Effector CD4-positive, alpha-beta T cell (primary cell): ENCODE measurements around the gene ZNF44.
A peak's percentile ranks its signal among the peaks of the same experiment; 100 is the strongest.
"Not testable (repeated sequence)": the region's sequence is repeated elsewhere in the genome, so short reads cannot be mapped to it uniquely, and the experiment has no call there.

ENCODE experiments used
- DNase-seq: peaks from one replicate; pipeline ENCODE4 v3.0.0-alpha.2; 2020
- total RNA-seq: gene quantifications from one replicate; lab custom pipeline; 2026; lab: John Stamatoyannopoulos, UW

ZNF44 gene
- 88.2 reads per million, percentile 80 among the genes with 10 or more reads in this experiment for total RNA-seq

DNA sequence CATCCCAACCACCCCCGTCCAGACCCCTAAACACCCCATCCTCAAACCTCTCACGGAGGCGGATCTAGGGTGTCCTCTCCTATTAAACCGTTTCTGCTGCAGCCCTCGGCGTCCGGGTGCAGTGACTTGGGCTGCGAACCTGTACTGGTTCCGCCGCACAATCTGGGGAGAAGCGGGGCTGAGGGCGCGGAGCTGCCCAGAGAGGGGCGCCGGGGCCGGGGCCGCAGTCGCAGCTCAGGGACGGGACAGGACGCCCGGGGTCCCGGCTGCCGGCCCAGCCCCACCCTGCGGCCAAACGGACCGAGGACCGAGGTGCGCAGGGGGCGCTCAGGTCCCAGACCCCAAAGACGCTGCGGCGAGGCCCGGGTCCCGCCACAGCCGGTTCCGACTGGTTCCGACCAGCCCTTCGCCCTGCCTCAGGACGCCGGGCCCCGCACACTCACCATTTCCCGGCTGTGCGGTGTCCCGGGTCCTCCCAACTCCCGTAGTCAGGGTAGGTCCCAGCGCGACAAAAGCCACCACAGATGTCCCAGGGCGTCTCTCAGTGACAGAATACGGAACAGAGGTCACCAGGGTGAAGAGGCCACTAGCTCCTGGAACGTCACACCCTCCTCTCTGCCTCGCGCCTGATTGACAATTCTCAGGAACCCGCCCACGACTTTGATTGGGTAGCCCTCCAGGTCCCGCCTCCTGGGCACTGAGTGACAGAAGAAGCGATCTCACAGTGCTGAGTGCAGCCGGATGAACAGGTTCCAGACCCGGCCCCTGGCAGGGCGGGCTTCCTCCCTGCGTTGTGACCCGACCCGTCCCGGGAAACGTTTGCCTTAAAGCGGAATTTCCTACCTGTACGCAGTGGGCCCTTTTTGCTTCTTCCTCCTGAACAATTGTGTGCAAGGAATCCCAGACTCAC, at the start of gene ZNF44:
ZNF44 (minus strand) TSS at position 635 of the 910 bp plus-strand sequence; CDS start at position 446, 189 bp downstream.
- peak; percentile 93 for DNase-seq

DNA sequence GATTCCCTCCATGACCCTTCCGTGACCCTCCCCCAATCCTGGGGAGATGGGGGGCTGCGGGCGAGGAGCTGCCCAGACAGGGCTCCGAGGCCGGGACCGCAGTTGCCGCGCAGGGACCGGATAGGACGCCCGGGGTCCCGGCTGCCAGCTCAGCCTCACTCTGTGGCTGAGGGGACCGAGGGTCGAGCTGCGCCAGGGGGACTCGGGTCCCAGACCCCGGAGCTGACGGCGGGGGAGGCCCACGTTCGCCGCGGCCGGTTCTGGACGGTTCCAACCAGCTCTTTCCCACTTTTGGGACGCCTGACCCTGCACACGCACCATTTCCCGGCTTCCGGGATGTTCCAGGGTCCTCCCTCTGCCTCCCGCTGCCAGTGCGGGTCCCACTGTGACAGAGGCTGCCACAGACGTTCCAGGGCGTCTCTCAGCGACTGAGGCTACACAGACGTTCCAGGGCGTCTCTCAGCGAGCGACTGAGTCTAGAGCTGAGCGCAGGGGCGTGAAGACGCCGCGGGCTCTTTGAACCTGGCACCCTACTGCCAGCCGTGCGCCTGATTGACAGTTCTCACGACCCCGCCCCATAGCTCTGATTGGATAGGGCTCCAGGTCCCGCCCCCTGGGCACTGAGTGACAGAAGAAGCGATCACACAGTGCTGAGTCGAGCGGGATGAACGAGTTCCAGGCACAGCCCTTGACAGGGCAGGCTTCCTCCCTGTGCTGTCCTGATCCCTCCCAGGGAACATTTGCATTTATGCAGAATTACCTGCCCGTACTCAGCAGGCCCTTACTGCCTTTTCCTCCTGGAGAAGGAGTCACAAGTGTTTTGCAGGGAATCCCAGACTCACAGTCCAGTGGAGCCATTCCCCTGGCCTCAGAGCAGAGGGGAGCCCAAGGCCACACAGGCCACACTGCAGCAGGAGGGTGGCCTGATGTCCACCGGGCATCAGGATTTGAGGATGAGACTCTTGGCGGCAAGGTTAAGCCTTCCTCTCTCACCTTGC, 38.8 kb upstream of the ZNF44 start, which contains the start of gene ZNF563:
ZNF563 (minus strand) TSS at position 472 of the 998 bp plus-strand sequence; CDS start at position 321, 151 bp downstream.
- peak; percentile 93 for DNase-seq

- DNase-seq, result peak; percentile 40
Observed at GRCh38 chr19:12331211-12331941, 36.7 kb upstream of the ZNF44 start.

DNA sequence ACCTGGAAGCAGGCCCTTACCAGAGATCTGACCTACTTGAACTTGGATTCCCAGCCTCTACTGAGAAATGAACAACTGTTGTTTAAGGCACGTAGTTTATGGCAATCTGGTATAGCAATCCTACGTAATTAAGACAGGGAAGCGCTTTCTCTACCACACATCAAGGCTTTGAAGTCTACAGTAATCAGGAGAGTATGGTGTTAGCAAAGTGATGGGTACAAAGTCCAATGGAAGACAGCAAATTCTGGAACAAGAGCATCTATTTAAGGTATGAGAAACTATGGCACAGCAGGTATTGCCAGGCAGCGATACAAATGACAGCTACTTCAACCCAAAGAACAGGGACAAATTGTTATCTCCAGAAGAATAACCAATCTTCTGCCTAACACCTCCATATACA, 35.7 kb upstream of the ZNF44 start:
- no peak for DNase-seq

DNA sequence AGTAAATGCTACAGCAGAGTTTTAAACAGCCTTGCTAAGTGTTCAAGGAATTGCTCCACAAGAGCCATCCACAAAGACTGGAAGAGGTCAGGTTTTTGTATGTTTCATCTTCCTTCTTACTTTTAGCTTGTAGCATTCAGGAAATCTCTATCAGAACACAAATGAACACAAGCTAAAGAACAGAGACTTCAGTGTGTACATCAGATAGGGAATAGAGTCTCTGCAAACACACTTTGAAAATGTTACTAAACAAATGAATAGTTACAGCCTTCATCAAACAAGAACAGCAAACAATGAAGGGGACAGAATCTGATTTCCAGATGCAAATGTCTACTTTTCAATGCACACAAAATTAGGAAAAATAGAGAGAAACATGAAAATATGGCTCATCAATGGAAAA, 31.0 kb upstream of the ZNF44 start:
- DNase-seq, result no peak

- no peak for DNase-seq
Observed at GRCh38 chr19:12318782-12319413, 24.2 kb upstream of the ZNF44 start.

GRCh38 chr19:12314553-12314952, 19.9 kb upstream of the ZNF44 start:
- DNase-seq, result no peak

- DNase-seq, result not testable (repeated sequence)
Observed at GRCh38 chr19:12308891-12309290, 14.2 kb upstream of the ZNF44 start.

DNA sequence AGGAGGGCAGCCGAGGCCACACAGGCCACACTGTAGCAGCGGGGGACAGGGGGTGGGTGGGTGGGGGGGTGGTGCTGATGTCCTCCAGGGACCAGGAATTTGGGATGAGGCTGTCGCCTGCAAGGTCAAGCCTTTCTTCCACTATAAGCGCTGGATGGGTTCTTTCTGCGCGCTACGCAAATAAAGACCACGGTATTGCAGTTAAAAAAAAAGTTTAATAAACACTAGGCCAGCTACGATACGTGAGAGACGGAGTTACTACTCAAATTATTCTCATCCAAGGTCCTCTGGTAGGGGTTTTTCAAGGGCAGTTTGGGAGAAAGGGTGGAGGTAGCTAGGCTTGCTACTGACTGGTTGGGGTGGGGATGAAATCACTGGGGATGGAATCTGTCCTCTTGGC, 508 bp upstream of the ZNF44 start:
- DNase-seq, result no peak

DNA sequence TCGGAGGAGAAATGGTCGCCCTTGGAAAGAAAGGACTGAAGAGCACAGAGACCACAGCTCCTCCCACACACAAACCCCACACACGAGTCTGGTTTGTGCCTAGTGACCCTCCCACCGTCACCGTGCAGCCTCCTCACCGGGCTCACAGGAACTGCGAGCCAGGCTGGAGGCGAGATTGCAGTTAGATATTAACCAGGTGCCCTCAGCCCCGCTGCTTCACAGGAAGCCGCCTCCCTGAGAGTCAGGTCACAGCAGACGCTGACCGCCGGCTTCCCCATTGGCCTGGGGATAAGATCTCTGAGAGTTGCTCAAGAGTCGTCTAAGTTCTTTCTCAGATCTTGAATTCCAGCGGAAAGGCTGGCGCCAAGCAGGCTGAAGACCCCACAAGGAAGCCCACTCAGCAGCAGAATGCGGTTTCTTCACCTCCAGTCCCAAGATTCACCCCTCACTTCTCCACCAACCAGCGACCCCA, 870 bp downstream of the ZNF44 start:
- DNase-seq, result peak; percentile 36

- no peak for DNase-seq
Observed at GRCh38 chr19:12289790-12290065, 5.0 kb downstream of the ZNF44 start.

DNA sequence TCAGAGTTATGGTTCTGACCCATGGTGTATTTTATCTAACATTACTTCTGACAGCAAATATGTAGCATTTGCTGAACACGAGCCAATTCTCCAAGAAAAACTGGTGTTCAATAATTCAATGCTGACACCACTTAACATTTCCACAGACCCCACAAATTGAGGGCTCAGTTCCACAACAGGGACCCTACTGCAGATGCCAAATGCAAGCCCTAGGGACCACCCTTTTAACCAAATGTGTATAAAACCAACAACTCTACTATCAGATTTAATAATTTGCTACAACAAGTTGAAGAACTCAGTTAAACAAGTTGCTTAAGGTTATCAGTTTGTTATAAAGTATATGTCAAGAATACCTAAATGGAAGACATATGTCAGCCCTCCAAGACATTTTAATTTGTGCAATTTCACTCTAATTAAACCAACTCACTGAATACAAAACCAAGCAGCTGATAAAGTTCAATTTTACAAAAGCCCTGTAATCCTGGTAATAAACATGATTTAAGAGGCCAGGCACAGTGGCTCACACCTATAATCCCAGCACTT, 6.7 kb downstream of the ZNF44 start:
- no peak for DNase-seq

- DNase-seq, result no peak
Observed at GRCh38 chr19:12284631-12285030, 10.1 kb downstream of the ZNF44 start.

GRCh38 chr19:12284226-12284625, 10.5 kb downstream of the ZNF44 start:
- no peak for DNase-seq

- DNase-seq, result no peak
Observed at GRCh38 chr19:12278713-12279112, 16.0 kb downstream of the ZNF44 start.

DNA sequence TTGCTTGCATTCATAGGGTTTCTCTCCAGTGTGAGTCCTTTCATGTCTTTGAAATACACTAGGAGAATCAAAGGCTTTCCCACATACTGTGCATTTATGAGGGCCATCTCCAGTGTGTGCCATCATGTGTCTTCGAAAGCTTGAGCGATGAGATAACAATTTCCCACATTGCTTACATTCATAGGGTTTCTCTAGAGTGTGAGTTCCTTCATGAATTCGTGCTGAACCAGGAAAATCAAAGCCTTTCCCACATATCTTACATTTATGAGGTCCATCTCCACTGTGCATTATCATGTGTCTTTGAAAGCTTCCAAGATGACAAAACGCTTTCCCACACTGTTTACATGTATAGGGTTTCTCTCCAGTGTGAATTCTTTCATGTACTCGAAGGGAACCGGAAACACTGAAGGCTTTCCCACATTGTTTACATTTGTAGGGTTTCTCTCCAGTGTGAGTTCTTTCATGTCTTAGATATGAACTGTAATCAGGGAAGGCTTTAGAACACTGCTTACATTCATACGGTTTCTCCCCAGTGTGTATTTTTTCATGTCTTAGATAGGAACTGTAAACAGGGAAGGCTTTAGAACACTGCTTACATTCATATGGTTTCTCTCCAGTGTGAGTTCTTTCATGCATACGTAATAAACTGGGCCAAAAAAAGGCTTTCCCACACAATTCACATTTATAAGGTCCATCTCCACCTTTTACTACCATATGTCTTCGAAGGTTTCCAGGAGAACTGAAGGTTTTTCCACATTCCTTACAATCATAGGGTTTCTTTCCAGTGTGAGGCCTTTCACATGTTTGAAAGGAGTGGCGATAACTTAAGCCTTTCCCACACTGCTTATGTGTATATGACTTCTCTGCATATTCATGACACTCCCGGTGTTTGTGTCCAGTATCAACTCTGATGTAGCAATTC, 21.4 kb downstream of the ZNF44 start:
- DNase-seq, result no peak

DNA sequence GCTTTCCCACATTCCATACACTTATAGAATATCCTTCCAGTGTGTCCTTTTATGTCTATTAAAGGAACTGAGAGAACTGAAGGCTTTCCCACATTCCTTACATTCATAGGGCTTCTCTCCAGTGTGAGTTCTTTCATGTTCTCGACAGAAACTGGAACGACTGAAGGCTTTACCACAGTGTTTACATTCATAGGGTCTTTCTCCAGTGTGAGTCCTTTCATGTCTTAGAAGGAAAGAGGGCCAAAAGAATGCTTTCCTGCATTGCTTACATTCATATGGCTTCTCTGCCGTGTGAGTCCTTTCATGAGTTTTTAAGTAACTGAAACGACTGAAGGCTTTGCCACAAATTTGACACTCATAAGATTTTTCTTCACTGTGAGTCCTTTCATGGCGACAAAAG, 22.3 kb downstream of the ZNF44 start:
- DNase-seq, result no peak

DNA sequence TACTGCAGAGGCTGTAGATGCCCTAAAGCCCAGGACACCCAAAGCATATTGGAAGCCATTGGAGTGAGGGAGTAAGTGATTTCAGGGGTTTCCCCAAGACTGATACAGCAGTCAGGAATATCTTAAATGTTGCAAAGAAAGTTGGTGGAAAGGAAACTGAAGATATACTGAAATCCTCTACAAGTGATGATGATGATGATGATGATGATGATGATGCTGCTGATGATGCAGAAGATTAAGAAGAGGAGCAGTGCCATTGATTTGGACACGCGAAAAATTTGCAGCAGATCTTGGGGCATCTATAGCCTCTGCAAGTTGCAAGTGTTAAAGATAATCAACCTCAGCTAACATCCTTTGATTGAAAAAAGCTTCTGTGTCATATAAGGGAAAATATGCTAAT, 23.8 kb downstream of the ZNF44 start:
- DNase-seq, result no peak

DNA sequence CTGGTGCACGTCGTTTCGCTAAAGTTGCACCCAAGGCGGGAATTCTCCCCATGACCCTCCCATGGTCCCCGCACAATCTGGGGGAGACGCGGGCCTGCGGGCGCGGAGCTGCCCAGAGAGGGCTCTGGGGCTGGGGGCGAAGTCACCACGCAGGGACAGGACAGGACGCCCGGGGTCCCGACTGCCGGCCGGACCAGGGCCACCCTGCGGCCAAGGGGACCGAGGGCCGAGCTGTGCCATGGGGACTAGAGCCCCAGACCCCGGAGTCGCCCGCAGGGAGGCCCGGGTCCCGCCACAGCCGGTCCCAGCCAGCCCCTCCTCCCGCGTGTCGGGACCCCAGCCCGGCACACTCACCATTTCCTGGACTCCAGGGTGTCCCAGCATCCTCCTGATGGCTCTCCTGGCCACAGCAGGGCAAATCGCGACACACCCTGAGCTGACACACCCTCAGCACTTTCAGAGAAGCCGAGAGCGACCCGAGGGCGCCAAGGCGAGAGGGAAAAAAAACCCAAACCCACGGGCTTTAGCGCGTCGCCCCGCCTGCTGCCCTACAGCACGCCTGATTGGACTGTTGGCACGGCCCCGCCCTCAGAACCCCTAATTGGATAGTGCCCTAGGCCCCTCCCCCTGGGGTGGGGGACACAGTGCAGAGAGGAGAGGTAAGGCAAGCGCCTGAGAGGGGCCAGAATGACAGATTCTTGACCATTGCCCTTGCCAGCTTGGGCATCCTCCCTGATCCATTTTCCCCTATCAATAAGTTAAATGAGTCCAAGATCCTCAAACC, 28.6 kb downstream of the ZNF44 start:
- no peak for DNase-seq

GRCh38 chr19:12261554-12261953, 33.1 kb downstream of the ZNF44 start:
- no peak for DNase-seq
